Body of pancreas (tissue), 4 donors: ENCODE results near the gene KYAT1.

Source experiments
- POLR2A ChIP-seq, 3 donors: fragments of 450-650 bp; IDR thresholded peaks; one replicate each; pipeline ENCODE4 v1.6.1; 2016; ENCODE audit warnings: antibody characterized with exemption in 3 of 3, mild to moderate bottlenecking in 2 of 3
- TF ChIP-seq, protein P1 (sequence below), 7 experiments: fragments of 450-650 bp in 4 of 7; fragments of 200-600 bp in 3 of 7; sonication (generic) in 3 of 7; IDR thresholded peaks; one replicate each; pipeline ENCODE4 v1.5.1; 2016 to 2019; ENCODE audit warnings: antibody characterized with exemption in 7 of 7

GRCh38 chr9:128877852-128878251 lies 3.9 kb downstream of the KYAT1 start:
- TF ChIP-seq, protein P1, sequence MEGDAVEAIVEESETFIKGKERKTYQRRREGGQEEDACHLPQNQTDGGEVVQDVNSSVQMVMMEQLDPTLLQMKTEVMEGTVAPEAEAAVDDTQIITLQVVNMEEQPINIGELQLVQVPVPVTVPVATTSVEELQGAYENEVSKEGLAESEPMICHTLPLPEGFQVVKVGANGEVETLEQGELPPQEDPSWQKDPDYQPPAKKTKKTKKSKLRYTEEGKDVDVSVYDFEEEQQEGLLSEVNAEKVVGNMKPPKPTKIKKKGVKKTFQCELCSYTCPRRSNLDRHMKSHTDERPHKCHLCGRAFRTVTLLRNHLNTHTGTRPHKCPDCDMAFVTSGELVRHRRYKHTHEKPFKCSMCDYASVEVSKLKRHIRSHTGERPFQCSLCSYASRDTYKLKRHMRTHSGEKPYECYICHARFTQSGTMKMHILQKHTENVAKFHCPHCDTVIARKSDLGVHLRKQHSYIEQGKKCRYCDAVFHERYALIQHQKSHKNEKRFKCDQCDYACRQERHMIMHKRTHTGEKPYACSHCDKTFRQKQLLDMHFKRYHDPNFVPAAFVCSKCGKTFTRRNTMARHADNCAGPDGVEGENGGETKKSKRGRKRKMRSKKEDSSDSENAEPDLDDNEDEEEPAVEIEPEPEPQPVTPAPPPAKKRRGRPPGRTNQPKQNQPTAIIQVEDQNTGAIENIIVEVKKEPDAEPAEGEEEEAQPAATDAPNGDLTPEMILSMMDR (IDR thresholded peaks at IDR 0.05): no peak
- TF ChIP-seq POLR2A (IDR thresholded peaks at IDR 0.05): no peak
